Stimulated activated CD8-positive, alpha-beta memory T cell treated with anti-CD3 and anti-CD28 coated beads, Interleukin-12 subunit alpha, Interleukin-12 subunit beta, amount 100 ng/mL, for 4 hours (primary cell): ENCODE results near the gene PDGFC.

ENCODE experiments used
- DNase-seq: peaks from one replicate; pipeline ENCODE4 v3.0.0-alpha.2; 2020; ENCODE audit warnings: low read depth

PDGFC gene

GRCh38 chr4:156971676-156972378 is at the start of gene PDGFC:
TSS of gene PDGFC (minus strand) at chr4:156971799. CDS start at chr4:156970903, 896 bp downstream.
- no peak for DNase-seq

GRCh38 chr4:157020882-157021281 is 49.3 kb upstream of the PDGFC start:
- no peak for DNase-seq

GRCh38 chr4:157018920-157019490 is 47.4 kb upstream of the PDGFC start:
- DNase-seq = no peak

- DNase-seq = no peak
Measured at GRCh38 chr4:157014621-157015591, 43.3 kb upstream of the PDGFC start.

GRCh38 chr4:157013656-157014055 is 42.1 kb upstream of the PDGFC start:
- DNase-seq = no peak

- DNase-seq = no peak
Measured at GRCh38 chr4:157012781-157013180, 41.2 kb upstream of the PDGFC start.

GRCh38 chr4:157012296-157012695 is 40.7 kb upstream of the PDGFC start:
- no peak for DNase-seq

- no peak for DNase-seq
Measured at GRCh38 chr4:157010630-157011029, 39.0 kb upstream of the PDGFC start.

GRCh38 chr4:157005831-157006230 is 34.2 kb upstream of the PDGFC start:
- no peak for DNase-seq

- DNase-seq = no peak
Measured at GRCh38 chr4:157005193-157005592, 33.6 kb upstream of the PDGFC start.

GRCh38 chr4:157004279-157005161 is 32.9 kb upstream of the PDGFC start:
- DNase-seq = no peak

GRCh38 chr4:156999175-156999517 is 27.5 kb upstream of the PDGFC start:
- DNase-seq = no peak

- DNase-seq = no peak
Measured at GRCh38 chr4:156998500-156999174, 27.0 kb upstream of the PDGFC start.

GRCh38 chr4:156992943-156993342 is 21.3 kb upstream of the PDGFC start:
- no peak for DNase-seq

- DNase-seq = no peak
Measured at GRCh38 chr4:156991161-156991560, 19.6 kb upstream of the PDGFC start.

- no peak for DNase-seq
Measured at GRCh38 chr4:156983366-156983765, 11.8 kb upstream of the PDGFC start.

- DNase-seq = no peak
Measured at GRCh38 chr4:156981262-156981769, 9.7 kb upstream of the PDGFC start.

- no peak for DNase-seq
Measured at GRCh38 chr4:156977435-156978160, 6.0 kb upstream of the PDGFC start.

GRCh38 chr4:156976147-156976546 is 4.5 kb upstream of the PDGFC start:
- DNase-seq = no peak

- no peak for DNase-seq
Measured at GRCh38 chr4:156975686-156976085, 4.1 kb upstream of the PDGFC start.
